HG03103 (cell line): ENCODE results near the gene CDC42EP4.

Source experiments
- ATAC-seq: cut with Tn5 transposase; IDR thresholded peaks from one replicate; pipeline ENCODE4 v1.9.1; 2021; ENCODE audit warnings: low read depth; ENCODE audit not compliant: unreplicated experiment

CDC42EP4 gene

DNA sequence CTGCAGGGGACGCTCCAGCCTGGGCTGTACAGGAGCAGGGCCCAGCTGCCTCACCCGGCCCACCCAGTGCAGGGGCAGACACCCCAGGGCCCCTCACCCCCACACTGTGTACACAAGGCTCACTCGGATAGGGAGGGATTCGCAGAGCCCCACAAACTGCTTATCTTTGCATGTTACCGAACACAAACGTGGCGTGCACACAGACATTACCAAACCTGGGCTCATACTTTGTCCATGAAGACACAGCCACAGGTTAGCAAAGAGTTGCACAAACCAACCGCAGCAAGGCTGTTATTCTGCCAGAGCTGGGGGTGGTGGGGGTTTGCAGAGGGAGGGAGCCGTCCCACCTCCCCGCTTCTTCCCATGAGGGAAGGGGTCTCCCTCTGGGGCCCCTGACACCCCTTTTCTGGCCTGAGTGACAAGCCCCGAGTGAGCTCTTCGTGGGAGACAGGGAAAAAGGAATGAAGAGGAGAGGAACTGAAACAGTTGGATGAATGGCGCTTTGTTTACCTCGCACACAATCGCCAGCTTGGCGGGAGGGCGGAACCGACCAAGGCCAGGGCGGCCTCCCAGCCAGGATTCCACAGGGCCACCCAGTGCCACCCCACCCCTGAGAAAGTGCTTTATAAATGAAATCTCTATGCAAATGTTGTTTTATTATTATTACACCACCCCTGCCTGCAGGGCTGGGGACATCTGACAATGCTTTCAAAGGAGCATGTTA lies 49.7 kb downstream of the CDC42EP4 start:
- no peak for ATAC-seq

DNA sequence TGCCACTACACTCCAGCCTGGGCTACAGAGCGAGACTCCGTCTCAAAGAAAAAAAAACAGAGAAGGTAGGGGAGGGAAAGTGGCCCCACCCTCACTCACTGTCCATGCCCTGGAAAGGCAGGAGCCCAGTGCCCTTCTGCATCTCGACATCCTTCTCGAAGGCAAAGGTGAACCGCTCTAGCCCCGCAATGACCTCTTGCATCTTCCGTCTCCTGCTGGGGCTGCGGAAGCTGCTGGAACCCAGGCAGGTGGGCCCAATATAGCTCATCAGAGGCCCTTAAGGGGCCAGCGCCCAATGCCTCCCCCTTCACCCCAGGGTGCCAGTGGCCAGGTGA lies 50.2 kb downstream of the CDC42EP4 start, which contains the start of gene CPSF4L:
Gene CPSF4L, minus strand, starts transcription at position 264 of the 335 bp plus-strand sequence. Its CDS starts 62 bp downstream, at position 202.
- no peak for ATAC-seq

DNA sequence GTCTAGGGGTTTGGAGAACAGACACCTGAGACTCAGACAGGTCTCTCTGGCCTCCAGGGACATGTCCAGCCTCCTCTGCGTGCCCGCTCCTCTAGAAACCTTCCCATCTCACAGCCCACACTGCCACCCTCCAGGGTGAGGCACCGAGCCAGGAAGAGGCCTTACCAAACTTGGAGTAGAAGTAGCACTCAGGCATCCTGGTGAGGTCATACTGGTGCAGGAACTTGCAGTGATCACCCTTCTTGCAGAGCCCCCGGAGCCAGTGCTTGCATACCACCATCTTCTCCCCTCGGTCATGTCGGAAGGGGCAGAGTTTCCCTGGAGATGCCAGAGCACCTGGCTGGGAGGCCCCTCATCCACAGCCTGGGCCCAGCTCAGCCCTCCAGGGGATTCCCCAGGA lies 54.3 kb downstream of the CDC42EP4 start:
- no peak for ATAC-seq

DNA sequence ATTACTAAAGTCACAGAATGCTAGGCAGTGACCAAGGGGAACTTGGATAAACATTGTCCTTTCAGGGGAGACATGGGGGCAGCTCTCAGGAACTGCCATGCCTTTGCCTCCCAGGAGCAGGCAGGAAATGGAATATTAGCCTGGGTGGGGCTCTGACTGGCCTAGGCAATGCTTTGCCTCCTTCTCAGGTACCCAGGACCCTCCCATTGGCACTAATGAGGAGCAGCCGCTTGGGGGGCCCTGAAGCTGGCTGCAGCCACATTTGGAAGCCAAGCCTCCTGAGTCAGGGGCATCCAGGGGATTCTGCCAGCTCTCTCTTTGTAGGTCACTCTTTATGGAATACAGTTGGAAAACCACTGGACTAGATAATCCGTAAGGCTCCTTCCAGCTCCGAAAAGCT lies 55.6 kb downstream of the CDC42EP4 start:
- no peak for ATAC-seq

DNA sequence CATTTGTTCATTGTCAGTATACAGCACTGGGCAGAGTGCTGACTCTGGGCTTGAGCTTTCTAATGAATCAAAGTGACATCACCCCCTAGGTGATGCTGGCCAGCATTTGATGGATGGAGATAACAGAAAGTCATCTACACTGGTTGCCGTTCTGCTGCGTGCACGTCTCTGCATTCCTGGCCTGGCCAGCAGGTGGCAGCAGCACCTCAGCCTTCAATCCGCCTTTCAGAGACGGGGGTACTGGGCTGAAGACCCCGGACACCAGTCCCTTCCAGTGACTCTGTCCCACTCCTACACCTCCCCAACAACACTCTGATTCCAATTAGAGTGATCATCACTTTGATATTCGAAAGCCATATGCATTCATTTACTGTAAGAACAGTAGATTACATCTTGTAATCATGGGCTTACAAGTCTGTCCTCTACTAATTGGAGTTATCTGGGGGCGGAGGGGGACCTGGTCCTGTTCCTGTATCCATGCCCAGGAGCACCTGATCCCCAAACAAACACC lies 56.1 kb downstream of the CDC42EP4 start:
- ATAC-seq = no peak

DNA sequence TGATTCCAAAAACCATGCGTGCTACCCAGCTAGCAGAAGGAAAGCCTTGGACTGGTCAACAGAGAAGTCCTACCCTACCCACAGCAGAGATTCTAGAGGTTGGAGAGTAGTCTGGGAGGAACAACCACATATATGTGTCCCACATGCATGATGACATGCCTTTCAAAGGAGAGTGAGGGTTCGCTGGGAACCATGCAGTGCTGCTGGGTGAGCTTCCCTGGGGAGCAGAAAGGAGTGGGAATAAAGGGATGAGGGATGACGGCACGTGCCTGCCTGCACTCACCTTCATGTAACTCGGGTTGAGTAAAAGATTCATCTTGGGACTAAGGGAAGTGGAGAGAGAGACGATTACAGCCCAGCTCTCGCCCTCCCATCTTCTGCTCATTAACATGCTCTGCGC lies 59.9 kb downstream of the CDC42EP4 start:
- no peak for ATAC-seq

DNA sequence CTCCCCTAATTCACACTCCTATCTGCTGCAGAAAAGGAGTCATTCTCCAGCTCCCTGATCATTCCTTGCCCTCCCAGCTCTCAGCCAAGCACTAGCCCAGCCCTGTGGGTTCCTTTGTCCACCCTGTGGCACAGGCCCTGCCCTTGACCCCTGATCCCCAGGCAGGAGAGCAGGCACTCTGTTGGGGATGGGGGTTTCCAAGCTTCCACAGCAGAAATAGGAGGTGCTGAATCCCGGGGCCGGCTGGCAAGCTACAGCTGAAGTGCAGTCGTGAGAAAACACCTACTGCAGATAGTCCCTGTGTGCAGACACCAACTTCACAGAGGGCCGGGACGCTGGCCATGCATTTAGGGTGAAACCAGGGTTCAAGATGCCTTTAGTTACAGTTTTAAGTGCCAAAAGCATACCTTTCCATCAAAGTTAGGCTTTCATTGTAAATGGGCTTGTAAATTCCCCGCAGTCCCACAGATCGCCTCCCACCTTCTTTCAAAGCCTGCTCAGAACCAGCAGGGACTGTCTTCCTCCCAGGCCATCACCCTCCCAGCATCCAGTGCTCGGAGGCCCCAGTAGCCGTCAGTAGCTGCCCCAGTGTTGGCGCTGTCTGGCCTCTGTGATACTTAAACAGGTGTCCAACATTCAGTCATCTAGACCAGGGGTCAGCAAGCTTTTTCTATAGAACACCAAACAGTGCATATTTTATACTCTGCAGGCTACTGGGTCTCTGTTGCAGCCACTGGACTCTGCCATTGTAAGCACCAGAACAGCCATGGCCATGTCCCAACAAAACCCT lies 60.8 kb downstream of the CDC42EP4 start:
- no peak for ATAC-seq

DNA sequence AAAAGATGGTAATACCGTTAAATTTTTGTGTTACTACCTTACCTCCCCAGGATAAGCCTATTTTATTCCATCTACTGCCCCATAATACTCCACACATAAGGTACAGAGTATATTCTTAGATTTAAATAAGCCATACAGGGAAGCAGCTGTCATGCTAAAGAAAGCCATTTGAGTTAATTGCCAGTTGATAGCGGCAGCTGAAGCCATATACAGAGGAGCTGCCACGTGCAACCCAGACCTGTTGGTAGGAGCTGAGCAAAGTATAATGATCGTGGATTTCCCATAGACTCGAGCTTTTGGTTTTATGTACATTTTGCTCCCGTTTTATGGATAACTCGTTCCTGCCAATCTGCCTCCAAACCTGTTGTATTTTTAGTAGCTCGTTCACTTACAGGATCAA lies 62.1 kb downstream of the CDC42EP4 start:
- ATAC-seq = no peak

DNA sequence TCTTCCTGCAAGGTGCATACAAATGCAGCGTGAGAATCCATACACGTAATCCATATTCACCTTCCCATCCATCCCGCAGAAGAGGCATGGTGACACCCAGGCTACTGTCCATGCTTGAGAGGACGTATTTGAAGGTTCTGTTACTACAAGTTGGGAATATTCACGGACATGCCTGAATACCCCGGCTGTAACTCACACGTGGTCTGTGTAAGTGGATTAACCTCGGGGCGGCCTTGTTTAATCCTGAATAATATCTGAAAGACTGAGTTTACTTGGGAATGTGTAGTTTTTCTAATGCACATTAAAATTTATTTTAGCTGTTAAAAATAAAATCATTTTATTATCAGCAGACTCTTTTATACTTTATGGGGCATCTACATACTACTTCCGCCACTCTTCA lies 63.3 kb downstream of the CDC42EP4 start:
- no peak for ATAC-seq

DNA sequence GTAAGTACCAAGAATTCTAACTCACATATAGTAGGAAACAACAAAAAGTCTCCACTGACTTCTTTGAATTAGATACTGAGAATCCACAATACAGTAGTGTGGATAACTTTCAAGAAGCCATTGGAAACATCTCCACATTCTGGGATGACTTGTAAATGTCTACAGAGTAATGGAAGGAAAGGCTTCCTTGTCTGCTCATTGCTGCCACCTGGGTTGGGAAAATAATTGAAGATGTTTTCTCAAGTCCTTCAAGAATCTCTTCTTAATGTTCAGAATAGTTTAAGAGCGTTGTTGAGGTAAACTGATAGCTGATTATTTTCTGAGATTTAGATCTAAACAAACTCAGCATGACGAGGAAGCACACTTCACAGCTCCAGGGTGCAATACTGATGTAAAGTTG lies 64.1 kb downstream of the CDC42EP4 start:
- no peak for ATAC-seq

DNA sequence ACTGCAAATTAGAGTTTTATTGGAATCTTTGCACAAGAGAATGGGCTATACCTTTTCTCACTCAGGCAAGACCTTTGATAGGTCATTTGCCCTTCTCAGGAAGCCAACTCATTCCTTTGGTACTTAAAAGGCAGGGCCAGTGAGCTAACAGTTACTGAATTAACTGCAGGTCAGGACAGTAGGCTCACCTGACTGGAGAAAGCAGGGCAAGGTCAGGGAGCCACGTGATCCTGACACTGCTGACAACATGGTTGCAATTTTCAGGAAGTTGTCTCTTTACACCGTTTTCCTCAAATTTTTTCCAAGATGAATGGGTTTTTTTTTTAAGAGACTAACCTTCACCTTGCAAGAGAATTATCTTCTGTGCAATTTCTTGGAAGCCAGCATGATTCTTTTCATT lies 71.2 kb downstream of the CDC42EP4 start:
- no peak for ATAC-seq

DNA sequence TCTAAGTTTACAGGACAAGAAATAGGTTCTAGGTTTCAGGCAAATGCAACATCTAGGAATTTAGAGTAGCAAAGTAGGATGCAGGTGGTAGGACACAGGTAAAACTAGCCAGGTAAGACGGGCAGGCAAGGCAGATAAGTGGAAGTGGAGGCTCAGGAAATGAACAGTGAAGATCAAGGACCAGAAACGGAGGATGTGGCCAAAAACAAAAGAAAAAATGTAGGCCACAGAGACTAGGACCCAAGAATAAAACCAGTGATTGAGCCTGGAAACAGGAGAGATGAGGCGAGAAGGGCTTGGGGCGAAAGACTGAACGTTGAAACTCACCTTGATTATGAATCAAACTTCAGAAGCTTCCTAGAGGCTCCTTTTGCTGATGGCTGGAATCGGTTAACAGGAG lies 74.1 kb downstream of the CDC42EP4 start:
- no peak for ATAC-seq

DNA sequence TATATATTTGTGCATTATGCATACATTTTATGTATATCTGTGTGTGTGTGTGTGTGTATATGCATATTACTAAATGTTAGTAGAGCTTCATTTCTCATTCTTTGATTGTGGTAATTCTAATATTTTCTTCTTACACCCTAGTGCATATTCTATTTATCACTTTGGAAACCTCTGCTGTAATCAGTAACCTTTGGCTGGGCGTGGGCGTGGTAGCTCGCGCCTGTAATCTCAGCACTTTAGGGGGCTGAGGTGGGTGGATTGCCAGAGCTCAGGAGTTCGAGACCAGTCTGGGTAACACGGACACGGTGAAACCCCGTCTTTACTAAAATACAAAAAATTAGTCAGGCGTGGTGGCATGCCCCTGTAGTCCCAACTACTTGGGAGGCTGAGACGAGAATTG lies 77.1 kb downstream of the CDC42EP4 start:
- no peak for ATAC-seq
